ENCODE results near the gene COPS4.

- TF ChIP-seq POLR2A (IDR thresholded peaks at IDR 0.05) (no peak), EP300 (IDR thresholded peaks at IDR 0.05; ENCODE audit: low read depth) (no peak), POLR2AphosphoS5 (IDR thresholded peaks at IDR 0.05) (no peak)
- TF ChIP-seq, protein P1, sequence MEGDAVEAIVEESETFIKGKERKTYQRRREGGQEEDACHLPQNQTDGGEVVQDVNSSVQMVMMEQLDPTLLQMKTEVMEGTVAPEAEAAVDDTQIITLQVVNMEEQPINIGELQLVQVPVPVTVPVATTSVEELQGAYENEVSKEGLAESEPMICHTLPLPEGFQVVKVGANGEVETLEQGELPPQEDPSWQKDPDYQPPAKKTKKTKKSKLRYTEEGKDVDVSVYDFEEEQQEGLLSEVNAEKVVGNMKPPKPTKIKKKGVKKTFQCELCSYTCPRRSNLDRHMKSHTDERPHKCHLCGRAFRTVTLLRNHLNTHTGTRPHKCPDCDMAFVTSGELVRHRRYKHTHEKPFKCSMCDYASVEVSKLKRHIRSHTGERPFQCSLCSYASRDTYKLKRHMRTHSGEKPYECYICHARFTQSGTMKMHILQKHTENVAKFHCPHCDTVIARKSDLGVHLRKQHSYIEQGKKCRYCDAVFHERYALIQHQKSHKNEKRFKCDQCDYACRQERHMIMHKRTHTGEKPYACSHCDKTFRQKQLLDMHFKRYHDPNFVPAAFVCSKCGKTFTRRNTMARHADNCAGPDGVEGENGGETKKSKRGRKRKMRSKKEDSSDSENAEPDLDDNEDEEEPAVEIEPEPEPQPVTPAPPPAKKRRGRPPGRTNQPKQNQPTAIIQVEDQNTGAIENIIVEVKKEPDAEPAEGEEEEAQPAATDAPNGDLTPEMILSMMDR (IDR thresholded peaks at IDR 0.05), result peak in 1 of 5 experiments; percentile 5
These were observed 24.9 kb upstream of the COPS4 start for GRCh38 chr4:83010111-83010521.

Data from transverse colon (tissue), 4 donors.